Measurements from ENCODE around the gene TFDP1.

The TFDP1 gene

GRCh38 chr13:113646376-113646775, 61.8 kb downstream of the TFDP1 start:
- H3K4me3 ChIP-seq (ENCODE audit: low read depth, low read length): no peak overlapping the region
- DNase-seq (ENCODE audit: low read depth): no peak
- no peak for TF ChIP-seq CTCF (conservative IDR thresholded peaks at IDR 0.05; ENCODE audit: low read depth, low read length)

- no peak for DNase-seq (ENCODE audit: low read depth)
- no peak for TF ChIP-seq CTCF (conservative IDR thresholded peaks at IDR 0.05; ENCODE audit: low read depth, low read length)
- H3K4me3 ChIP-seq (ENCODE audit: low read depth, low read length): no peak overlapping the region
These were observed 62.4 kb downstream of the TFDP1 start for GRCh38 chr13:113646921-113647340.

GRCh38 chr13:113647351-113648215, 63.0 kb downstream of the TFDP1 start:
- H3K4me3 ChIP-seq (ENCODE audit: low read depth, low read length): no peak overlapping the region
- peak; percentile 9 for DNase-seq (ENCODE audit: low read depth)
- no peak for TF ChIP-seq CTCF (conservative IDR thresholded peaks at IDR 0.05; ENCODE audit: low read depth, low read length)

- TF ChIP-seq CTCF (conservative IDR thresholded peaks at IDR 0.05; ENCODE audit: low read depth, low read length): no peak
- no peak for DNase-seq (ENCODE audit: low read depth)
- H3K4me3 ChIP-seq (ENCODE audit: low read depth, low read length): no peak overlapping the region
These were observed 63.7 kb downstream of the TFDP1 start for GRCh38 chr13:113648216-113648610.

- no peak for TF ChIP-seq CTCF (conservative IDR thresholded peaks at IDR 0.05; ENCODE audit: low read depth, low read length)
- DNase-seq (ENCODE audit: low read depth): no peak
- no peak overlapping the region for H3K4me3 ChIP-seq (ENCODE audit: low read depth, low read length)
These were observed 64.7 kb downstream of the TFDP1 start for GRCh38 chr13:113649212-113649611.

DNA sequence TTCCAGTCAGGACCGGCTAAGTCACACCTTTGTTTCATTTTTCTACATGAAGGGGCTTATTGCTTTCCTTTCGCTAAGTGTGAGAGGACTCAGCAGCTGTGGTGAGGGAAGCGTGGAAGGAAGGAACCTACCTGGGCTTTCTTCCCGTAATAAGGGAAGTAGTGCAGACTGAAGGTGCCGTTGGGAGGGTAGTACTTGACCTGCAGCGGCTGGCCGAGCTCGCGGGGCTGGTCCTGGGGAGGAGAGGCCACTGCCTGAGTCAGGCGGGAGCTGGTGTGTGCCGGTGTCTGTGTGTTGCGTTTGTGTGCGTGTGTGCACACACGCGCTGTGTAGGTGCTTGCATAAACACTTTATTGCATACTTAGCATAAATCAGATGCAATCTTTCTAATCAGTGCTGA, 65.7 kb downstream of the TFDP1 start:
- DNase-seq (ENCODE audit: low read depth): no peak
- no peak for TF ChIP-seq CTCF (conservative IDR thresholded peaks at IDR 0.05; ENCODE audit: low read depth, low read length)
- H3K4me3 ChIP-seq (ENCODE audit: low read depth, low read length): no peak overlapping the region

DNA sequence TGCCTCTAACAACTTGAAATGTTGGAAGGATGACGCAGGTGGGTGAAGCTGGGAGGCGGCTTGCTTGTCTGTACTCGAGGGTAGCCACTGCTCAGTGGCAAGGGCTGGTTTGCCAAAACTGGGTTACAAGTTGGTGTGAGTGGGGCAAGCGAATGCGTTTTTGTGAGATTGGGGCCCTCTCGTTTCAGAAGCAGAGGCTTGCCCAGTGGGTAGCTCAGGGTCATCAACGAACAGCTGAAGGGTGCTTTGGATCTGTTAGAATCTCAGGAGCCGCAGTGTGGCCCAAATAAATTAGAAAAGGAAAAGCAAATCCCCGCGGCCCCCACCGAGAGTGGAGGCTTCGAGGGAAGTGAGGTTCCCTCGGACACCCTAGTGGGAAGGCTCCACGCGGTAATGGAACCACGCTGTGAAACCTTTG, 66.2 kb downstream of the TFDP1 start:
- no peak for DNase-seq (ENCODE audit: low read depth)
- TF ChIP-seq CTCF (conservative IDR thresholded peaks at IDR 0.05; ENCODE audit: low read depth, low read length): no peak
- H3K4me3 ChIP-seq (ENCODE audit: low read depth, low read length): no peak overlapping the region

Measured in choroid plexus epithelial cell (primary cell).